ENCODE results near the gene CEP43.

CEP43 gene

GRCh38 chr6:167015302-167015701 lies 16.1 kb downstream of the CEP43 start:
- DNase-seq = no peak

- no peak for DNase-seq
These were observed 21.0 kb downstream of the CEP43 start for GRCh38 chr6:167020206-167020605.

- DNase-seq = no peak
These were observed 28.1 kb downstream of the CEP43 start for GRCh38 chr6:167027308-167027707.

- no peak for DNase-seq
These were observed 28.6 kb downstream of the CEP43 start for GRCh38 chr6:167027772-167028171.

- DNase-seq = no peak
These were observed 31.2 kb downstream of the CEP43 start for GRCh38 chr6:167030222-167031072.

GRCh38 chr6:167031082-167031709 lies 32.0 kb downstream of the CEP43 start:
- DNase-seq = no peak

GRCh38 chr6:167034056-167034455 lies 34.9 kb downstream of the CEP43 start:
- DNase-seq = no peak

GRCh38 chr6:167037762-167038161 lies 38.6 kb downstream of the CEP43 start:
- DNase-seq = no peak

GRCh38 chr6:167044696-167045095 lies 45.5 kb downstream of the CEP43 start:
- no peak for DNase-seq

- no peak for DNase-seq
These were observed 46.8 kb downstream of the CEP43 start for GRCh38 chr6:167045828-167046580.

GRCh38 chr6:167046861-167047495 lies 47.8 kb downstream of the CEP43 start:
- no peak for DNase-seq

- DNase-seq = peak; percentile 37
These were observed 48.4 kb downstream of the CEP43 start for GRCh38 chr6:167047554-167047953.

All from stimulated activated CD4-positive, alpha-beta T cell treated with anti-CD3 and anti-CD28 coated beads, Interleukin-12 subunit alpha, Interleukin-12 subunit beta, amount 100 ng/mL, for 4 hours (primary cell).